ENCODE measurements around the gene GPR62.

GRCh38 chr3:51978143-51978502 is 22.9 kb downstream of the GPR62 start:
- TF ChIP-seq CTCF (IDR thresholded peaks at IDR 0.05), result no peak
- TF ChIP-seq REST (IDR thresholded peaks at IDR 0.05; ENCODE audit: insufficient read depth in 1 of 2, low read depth in 2 of 2, low read length in 1 of 2), result no peak
- TF ChIP-seq TCF7L2 (IDR thresholded peaks at IDR 0.05; ENCODE audit: low read depth, low read length), result no peak

Data from Panc1 (cell line).